HG02970 (cell line): Measurements from ENCODE around the gene MICAL2.

Experiments
- ATAC-seq: cut with Tn5 transposase; IDR thresholded peaks from one replicate; pipeline ENCODE4 v1.9.1; 2021; ENCODE audit warnings: mild to moderate bottlenecking, moderate library complexity, moderate number of reproducible peaks; ENCODE audit not compliant: unreplicated experiment, low FRiP score

The MICAL2 gene

DNA sequence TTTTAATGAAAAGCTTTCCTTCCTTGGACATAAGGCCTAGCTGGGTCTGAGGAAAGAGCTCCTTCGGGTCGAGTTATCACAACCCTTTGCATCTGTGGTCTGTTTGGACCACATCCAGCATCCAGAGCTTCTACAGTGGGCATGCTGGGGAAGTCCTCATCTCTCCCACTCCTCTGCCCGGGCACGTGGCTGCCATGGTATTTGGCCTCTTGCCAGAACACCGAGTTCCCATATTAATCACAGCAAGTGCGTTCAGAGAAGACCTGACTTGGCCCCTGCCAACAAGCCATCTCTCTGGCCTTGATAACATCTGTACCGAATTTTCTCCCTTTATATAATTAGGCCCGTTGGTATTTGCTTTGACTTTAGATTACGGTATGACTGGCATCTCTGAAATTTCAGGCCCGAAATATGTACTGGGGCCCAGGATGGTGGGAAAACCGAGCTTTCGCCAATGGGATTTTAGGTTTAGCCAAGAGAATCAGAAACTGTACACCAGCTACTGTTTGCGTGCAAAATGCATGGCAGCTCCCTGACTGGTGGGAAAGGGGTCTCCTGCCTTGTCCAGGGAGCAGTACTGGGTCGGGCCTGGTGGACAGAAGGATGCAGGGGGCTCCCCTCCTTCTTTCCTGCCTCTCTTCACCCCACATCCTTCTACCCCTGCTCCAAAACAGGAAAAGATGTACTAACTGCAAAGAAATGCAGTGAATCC lies 90.0 kb downstream of the MICAL2 start:
- no peak for ATAC-seq

DNA sequence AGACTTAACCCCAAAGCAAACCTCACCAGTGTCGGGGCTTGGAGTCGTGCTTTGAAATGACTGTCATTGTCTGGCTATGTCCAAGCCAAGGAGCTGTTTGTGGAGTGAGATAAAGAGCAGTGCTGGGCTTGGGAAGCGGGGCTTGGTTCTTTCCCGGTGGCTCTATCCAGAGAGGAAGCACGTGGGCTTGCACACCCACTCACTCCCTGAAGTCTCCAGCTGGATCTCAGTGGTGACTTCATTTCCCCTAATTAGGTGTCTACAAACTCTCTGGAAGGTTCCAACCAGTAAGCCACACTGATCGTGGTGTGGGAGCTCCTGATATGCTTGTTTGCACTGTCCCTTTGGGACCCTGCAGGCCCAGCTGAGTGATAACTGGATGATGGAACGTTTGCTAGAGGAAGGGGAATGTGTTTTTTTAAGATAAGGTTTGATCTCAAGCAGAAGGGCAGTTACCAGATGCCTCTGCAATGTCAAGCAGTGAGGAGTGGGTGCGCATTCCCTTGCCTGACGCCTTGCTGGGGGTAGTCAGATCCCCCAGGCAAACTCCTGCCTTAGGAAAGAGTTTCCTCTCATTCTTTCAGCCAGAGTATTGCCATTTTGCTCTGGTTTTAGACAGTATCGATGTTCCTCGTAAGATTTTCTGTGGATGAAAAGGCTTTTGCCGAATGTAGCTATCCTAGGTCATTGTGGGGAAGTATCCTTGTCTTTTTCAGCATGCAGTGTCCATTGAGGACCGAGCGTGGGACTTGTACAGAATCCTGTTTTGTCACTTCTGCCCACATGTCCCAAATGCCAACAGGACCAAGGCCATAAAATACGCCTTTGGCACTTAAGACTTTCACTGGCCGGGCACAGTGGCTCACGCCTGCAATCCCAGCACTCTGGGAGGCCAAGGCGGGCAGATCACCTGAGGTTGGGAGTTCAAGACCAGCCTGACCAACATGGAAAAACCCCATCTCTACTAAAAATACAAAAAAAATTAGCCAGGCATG lies 90.9 kb downstream of the MICAL2 start:
- ATAC-seq = no peak

DNA sequence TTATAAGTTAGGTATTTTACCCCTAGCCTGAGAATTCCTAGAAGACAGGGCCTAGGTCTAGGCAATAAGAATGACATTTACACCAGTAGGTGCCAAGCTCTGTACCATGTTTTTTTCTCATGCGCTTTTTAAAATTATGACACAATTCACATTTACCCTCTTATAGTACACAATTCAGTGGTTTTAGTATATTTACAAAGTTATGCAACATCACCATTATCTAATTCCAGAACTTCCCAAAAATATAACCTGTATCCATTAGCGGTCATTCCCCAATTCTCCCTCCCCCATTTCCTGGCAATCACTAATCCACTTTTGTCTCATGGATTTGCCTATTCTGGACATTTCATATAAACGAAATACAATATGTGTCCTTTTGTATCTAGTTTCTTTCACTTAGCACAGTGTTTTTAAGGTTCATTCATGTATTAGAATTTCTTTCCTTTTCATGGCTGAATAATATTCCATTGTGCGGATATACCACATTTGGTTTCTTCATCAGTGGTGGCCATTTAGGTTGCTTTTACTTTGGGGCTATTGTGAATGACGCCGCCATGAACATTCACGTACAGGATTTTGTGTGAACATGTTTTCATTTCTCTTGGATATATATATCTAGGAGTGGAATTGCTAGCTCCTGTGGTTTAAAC lies 92.4 kb downstream of the MICAL2 start:
- ATAC-seq = no peak

DNA sequence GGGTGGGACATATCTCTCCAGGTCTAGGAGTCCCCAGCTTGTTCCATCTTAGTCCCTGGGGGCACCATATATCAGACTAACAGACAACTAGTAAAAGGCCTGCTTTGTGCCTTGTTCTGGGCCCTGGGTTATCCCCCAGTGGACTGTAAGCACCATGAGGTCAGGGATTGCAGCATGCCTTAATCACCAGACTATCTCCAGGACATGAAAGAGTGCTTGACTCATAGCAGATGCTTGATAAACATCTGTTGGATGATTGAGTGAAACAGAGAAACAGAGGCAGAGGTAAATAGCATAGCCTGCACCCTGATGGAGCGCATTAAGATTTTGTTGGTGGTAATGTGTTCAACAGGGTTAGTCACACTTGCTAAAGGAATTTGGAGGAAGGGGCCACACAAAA lies 94.1 kb downstream of the MICAL2 start:
- ATAC-seq = no peak

DNA sequence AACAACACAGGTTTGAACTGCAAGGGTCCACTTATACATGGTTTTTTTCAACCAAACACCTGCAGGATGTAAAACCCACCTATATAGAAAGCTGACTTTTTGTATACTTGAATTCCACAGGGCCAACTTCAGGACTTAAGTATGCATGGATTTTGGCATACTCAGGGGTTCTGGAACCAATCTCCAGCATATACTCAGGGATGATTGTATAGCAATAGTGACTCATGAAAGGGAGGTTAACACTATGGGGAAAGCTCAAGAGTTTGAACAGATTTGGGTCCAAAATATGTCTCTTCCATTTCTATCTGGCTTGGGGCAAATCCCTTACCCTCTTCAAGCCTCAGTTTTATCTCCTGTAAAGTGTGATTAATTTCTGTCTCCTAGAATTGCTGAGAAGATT lies 94.9 kb downstream of the MICAL2 start:
- no peak for ATAC-seq

DNA sequence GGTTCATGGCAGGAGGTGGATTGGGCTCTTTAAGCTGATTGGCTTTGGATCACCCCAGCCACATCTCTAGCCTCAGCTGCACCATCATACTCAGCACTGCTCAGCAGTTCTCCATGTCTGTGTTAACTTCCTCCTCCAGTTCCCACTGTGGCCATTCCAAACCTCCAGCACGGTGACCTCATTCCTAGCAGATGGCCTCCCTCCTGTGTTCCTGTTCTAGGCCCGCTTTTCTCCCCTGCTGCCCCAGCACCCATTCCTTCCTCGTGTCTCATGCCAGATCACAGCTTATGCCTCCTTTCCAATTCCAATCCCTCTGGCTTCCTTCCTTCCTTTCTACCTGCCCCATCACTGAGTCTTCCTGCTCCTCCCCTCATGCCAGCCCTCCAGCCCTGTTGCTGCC lies 96.1 kb downstream of the MICAL2 start:
- no peak for ATAC-seq

DNA sequence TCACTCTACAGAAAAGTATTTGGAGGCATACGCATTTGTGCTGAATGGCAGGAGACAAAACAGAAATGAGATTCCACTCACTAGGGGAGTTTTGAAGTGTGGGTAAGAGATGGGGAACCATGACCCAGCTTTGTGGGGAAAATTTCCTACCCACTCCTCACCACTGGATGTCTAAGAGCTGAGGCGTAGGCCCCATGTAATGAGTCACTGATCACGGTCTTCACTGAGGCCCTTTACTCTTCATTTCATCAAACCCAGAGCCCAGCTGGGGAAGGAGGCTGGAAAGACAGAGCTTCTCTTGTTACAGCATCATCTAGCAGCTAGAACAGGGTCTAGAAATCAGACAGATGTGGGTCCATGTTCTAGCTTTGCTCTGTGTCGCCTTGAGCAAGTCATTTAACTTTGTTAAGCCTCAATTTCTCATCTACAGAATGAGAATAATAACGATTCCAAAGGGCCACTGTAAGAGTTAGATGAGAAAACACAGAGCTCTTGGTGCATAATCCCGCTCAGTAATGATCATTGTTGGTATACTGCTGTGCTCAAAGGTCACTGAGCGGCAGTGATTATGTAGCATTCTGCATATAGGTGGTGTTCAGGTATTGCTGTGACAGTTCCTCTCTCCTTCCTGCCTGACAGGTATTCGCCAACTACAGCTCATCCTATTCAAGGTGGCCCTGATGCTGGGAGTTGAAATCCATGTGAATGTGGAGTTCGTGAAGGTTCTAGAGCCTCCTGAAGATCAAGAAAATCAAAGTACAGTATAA lies 97.2 kb downstream of the MICAL2 start:
- ATAC-seq = no peak

DNA sequence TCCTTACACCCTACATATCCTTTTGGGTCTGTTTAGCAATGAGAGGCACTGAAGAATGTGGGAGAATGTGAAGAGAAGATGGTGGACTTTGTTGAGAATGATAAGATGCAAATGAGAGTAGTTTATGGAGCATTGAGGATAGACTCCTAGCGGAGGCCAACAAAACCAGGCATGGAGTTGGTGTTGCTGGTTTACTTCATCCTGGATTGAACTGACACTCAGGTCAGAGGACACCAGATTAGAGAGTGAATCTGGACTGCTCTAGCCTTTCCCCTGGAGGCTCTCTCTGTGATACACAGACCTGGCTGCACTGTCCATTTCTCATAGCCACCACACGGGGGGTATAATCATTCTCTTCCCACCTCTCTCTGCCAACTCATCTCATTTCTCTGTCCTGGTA lies 98.7 kb downstream of the MICAL2 start:
- no peak for ATAC-seq

DNA sequence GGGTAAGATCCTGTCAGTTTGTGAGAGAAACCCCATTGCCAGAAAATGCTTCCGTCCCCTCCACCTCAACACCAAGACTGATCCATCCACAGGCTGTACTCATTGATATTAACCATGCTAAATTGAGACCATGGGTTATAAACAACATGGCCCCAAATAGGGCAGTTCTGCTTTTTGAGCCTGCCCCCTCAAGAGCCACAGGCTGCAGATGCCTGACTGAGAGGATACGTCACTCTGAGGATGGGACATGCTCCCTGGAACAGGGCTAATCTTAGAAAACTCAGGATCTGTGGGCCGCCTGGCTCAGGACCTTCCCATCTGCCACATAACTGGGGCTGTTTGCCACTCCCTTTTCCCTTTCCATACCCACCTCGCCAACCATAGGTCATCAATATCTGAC lies 99.8 kb downstream of the MICAL2 start:
- ATAC-seq = no peak

DNA sequence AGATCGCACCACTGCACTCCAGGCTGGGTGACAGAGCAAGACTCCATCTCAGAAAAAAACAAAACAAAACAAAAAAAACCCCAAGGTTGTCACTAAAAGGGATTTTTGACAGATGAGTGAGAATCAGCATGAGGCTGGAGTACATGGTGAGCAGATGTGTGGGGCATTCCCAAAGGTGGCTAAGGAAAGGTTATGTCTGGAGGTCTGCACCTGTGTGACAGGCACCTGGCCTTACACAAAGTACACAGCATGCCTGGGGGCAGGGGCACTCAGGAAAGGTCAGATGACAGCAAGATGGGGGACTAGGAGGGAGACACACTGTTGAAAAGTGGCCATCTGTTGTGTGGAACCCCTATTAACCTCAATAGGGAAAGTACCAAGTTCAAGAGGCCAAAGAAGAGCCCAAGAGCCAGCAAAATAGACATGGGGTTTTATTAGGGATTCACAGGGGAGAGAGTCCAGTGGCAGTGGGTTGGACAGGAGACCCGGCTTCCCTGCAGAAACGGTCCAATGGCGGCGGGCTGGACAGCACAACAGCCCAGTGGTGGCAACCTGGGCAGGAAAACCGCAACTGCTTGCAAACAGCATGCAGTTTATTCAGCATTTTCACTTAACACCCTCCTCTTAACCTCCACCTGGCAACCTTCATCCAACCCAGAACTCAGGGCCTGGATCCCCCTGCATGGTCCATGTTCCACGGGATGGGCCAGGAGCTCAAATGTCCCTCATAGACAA lies 101.1 kb downstream of the MICAL2 start:
- ATAC-seq = no peak

DNA sequence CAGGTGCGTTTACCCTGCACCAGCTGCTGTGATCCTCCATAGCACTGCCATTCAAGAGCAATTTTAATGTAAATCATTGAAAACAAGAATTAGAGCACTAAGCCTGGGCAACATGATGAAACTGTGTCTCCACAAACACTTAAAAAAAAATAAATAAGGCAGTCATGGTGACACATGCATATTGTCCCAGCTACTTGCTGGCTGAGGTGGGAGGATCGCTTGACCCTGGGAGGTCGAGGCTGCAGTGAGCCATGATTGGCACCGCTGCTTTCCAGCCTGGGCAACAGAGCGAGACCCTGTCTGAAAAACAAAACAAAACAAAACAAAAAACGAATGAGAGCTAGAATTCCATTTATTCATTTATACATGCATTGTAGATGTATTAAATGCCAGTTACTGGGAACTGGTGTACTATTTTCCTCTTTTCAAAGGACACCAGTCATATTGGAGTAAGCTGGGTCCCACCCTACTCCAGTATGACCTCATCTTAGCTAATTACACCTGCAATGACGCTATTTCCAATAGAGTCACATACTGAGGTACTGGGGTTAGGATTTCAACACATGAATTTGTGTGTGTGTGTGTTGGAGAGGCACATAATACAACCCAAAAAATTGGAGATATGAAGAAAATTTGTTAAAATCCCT lies 101.9 kb downstream of the MICAL2 start:
- ATAC-seq = no peak

DNA sequence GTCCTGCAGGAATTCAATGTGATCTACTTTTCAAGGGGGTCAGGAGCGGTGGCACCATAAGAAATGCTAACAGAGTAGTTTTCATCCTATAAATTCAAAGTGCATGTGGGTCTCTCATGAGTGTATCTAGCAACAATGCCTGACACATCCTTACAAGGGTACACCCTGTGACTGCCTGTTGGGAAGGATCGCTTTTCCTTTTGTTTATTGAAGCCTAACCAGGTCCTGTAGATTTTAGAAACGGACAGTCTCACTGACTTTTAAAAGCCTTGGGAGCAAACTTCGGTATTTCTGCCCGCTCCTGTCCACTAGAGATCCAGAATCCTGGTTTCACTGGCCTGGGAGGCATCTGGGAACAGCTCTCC lies 102.4 kb downstream of the MICAL2 start:
- no peak for ATAC-seq

DNA sequence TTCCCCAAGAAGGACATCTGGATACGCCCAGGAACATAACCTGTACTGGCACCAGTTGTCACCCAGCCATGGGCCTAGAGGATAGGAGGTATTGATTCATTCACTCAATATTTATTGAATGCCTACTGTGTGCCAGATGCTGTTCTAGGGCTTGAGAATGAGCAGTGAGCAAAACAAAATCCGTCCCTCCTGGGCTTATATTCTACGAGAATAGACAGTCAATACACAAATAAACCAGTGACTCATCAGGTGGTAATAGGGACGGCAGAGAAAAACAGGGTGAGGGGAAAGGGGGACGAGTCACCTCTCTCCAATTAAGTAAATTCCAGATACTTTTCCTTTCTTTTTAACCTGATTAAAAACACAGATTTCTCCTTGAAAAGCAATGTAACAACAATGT lies 103.5 kb downstream of the MICAL2 start:
- no peak for ATAC-seq

DNA sequence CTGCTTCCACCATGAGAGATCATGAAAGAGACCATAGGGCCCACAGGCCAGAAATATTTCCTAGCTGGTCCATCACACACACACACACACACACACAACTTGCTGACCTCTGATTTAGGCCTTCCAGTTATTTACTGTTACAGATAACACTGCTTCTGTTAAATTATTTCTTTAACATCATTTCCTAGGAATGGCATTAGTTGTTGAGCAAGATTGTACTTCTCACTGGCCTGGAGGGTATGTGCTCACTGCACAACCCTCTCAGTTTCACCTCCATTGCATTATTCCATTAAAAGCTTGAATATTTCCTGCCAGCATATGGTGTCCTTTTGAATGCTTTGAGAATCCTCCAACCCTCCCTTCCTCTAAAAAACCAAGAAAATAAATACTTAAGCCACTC lies 104.4 kb downstream of the MICAL2 start:
- ATAC-seq = no peak

DNA sequence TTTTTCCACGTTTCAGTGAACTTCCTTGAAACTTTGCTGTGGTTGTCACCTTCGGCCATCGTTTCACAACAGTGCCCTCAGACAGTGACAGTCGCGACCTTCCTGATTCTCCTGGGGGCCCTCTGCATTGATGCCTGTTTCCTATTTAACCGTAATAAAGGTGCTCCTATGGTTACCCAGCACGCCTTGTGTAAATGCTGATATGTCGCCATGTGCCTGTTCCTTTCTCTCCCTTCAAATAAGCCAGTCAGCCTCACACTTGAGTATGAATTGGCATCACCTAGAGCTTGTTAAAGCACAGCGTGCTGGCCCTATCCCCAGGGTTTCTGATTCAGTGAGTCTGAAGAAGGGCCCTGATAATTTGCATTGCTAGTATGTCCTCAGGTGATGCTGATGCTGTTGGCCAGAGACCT lies 104.8 kb downstream of the MICAL2 start:
- no peak for ATAC-seq

DNA sequence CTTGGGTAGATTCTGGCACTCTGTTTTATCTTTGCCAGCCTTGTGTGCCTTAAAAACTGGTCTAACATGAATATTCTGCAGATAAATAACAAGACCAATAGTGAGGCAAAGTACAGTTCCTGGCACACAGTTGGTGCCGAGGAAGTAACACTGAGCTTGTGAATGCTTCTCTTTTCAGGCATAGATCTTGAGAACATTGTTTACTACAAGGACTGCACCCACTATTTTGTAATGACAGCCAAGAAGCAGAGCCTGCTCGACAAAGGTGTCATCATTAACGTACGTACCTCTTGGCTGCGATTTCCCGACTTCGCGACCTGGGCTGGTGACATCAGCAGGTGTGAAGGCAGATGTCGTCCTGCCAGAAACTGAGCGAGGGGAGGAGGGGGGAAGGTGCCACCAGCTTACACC lies 105.7 kb downstream of the MICAL2 start:
- ATAC-seq = no peak

DNA sequence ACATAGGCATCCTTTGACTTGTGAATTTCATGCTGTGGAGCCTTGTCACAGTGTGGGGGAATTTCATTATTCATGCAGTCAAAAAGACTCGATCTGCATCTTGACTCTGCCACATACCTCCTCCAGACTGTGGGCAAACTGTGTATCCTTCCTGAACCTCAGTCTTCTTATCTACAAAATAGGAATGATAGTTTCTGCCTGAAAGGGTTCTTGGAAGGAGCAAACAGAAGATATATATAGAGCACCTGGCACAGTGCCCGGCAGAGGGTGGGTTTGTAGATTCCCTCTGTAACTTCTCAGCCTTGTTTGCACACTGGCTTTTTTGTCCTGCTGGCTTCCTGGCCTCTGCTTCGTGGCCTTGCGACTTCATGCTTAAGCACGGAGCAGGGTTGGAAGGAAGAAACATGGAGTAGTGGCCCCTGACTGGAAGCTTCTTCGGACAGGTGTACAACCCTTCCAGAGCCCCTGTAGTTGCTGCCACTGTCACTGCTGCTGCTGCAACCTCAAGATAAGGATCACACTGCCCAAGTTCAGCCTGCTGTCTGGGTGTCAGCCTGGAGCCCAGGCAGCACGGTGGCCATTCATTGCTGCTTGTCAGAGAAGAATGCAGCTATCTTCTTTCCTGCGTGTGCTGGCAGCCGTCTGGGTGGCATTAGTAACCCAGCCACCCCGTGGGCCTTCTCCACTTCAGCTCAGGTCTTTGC lies 106.4 kb downstream of the MICAL2 start:
- ATAC-seq = no peak

DNA sequence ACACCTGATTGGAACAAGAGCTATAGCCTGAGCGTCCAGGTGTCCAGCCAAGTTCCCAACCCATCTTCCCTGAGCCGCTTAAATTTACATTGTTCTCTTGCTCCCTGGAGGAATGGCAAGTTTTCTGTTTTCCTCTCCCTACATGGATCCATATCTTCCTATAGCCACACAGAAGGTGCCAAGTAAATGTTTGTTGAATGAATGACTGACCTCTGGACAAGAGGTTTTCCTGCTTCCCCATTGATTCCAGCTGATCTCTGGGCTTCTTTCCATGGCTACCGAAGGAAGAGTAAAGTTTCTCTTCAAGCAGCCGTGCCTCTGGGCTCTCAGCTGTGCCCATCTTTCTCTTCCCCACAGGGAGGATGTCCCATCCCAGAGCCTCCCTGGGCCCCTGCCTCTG lies 107.5 kb downstream of the MICAL2 start:
- no peak for ATAC-seq

DNA sequence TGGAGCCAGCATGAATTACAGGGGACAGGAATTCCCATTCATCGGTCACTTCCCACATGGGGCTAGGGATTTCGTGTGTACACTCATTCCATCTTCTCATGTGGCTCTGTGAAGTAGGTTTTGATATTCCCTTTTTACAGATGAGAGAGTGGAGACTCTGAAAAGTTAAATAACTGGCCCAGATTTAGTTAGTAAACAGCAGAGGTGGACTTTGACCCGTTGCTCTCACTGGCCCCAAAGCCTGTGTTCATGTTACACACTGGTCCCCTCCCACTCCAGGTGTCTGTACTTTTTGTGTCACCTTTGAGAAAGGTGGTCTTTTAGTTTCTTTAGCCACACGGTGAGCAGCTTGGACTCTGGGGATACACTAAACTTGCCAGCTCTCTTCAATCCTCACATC lies 108.5 kb downstream of the MICAL2 start:
- ATAC-seq = no peak
